Measurements from ENCODE around the gene DOK6.
"Not testable (repeated sequence)": the region's sequence is repeated elsewhere in the genome, so short reads cannot be mapped to it uniquely, and the experiment has no call there.

The DOK6 gene

DNA sequence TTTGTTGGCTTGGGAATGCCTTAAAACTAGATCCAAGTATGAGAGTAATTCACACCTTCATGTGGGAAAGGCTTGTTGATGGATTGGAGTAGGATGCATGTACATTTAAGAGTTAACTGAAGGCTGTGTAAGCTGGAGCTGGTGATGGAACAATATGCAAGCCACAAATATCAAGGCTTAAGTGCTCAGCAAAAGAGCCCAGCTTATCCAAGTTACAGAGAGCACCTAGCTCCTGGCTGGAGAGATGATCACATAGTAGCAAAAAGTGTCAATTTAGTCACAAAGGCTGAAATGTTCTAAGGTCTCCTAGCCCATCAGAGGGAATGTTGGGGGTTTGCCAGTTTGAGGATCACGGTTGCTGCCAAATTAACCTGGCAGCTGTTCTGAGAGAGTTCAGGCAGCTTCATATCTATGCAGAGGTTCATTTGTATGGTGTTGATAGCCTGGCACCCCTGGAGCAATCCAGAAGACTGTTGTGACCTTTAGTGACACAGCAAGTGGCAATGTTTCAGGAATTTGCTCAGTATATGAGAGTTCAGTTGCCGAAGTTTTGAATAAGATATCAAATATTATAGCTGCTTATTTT, 228.2 kb downstream of the DOK6 start:
- FAIRE-seq, result no peak

- FAIRE-seq, result no peak
These were observed 230.6 kb downstream of the DOK6 start for GRCh38 chr18:69631281-69631680.

- FAIRE-seq, result no peak
These were observed 234.8 kb downstream of the DOK6 start for GRCh38 chr18:69635482-69635881.

GRCh38 chr18:69636529-69637301, 236.0 kb downstream of the DOK6 start:
- no peak for FAIRE-seq

DNA sequence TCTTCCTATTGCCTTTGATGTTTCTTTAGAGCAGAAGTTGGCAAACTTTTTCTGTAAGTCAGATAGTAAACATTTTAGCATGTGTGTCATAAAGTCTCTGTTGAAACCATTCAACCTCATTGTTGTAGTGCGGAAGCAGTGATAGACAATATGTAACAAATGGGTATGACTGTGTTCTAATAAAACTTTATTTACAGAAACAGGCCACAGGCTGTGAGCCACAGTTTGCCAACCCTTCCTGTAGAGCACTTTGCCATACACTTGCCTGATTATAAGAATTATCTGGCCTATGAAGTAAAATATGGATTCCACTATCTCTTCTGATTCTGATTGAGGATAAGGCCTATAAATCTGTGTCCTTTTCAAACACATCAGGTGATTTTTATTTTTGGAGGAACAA, 237.4 kb downstream of the DOK6 start:
- no peak for FAIRE-seq

- FAIRE-seq, result no peak
These were observed 247.0 kb downstream of the DOK6 start for GRCh38 chr18:69647702-69648101.

GRCh38 chr18:69648486-69648885, 247.8 kb downstream of the DOK6 start:
- no peak for FAIRE-seq

DNA sequence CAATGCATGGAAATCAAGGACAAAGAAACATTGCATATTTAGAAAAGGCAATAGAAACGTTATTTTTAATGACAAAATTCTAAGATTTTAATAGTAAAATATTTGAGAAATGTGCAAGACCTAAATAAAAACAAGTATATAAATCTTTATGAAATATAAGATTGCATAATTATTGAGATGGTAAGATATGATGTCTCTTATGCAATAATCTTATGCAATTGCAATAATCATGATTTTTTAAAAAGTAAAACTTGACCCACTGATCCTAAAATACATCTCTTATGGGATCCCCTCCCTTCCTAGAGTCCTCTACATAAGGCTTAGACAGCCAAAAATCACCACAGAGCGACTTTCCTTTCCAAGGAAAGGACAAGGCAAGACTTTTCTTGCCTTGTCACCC, 249.0 kb downstream of the DOK6 start:
- FAIRE-seq, result no peak

DNA sequence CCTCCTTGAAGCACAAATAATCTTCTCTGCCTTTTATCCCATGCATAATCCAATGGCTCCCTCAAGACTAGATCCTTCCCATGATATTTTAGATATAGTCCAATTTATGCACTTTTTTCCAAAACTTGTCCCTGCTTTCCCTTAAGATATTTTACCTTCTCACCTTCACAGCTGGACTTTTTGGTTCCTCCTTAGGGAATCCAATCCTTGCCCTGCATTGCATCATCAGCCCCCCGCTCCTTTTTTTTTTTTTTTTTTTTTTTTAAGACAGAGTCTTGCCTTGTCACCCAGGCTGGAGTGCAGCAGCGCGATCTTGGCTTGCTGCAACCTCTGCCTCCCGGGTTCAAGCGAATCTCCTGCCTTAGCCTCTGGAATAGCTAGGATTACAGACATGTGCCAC, 250.6 kb downstream of the DOK6 start:
- FAIRE-seq, result no peak

DNA sequence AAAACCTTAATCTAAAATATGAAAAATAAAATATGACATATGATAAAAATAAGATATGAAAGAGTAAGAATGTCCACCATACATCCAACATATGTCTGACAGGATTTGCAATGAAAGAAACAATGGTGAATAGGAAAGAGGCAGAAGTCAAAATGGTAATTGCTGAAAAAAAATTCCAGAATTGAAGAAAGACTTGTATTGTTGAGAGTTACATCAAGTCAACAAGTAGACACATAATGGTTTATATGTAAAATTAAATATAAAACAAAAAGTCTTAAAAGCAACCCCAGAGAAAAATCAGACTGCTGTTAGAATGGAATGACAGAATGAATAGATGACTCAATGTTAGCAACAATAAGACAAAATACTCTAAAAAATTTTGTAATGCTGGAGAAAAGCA, 255.1 kb downstream of the DOK6 start:
- no peak for FAIRE-seq

- FAIRE-seq, result no peak
These were observed 257.4 kb downstream of the DOK6 start for GRCh38 chr18:69658103-69658502.

DNA sequence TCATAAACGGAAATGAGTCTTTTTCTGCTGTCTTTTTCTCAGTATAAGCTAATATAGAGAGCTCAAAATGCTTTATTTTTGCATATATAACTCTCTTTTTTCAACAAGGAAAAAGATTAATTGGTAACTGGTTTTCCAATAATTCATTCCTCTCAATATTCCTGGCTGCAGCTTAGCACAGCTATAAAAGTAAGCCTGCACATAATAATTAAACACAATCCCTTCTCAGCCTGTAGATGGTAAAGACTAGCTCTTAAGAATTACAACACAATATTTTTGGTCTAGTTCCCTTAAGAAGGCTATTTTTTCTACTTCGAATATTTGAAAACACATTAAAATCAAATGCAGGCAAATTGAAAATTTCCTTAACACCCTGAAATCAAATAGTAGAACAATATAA, 258.0 kb downstream of the DOK6 start:
- FAIRE-seq, result no peak

DNA sequence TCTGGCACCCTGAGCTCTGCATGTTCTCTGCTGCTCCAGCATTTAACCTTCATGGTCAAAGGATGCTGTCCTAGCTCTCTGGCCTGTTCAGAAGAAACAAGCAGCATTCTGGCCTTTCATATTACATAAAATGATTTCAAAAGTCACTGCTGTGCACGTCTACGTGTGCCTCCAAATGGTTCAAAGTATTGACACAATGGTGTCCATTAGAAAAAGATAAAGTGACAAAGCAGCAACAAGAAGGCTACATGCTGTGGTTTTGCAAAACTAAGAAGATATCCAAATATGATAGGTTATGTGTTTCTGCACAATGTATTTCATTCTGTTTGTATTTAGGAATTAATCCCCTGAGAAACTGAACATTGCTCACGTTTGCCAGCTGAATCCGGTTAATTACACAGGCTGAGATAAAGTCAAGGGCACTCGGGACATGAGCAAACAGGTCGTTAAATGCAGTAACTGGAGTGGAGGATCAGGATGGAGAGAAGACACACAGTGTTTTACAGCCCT, 258.5 kb downstream of the DOK6 start:
- no peak for FAIRE-seq

- FAIRE-seq, result not testable (repeated sequence)
These were observed 261.4 kb downstream of the DOK6 start for GRCh38 chr18:69662090-69662489.

GRCh38 chr18:69664399-69664798, 263.7 kb downstream of the DOK6 start:
- no peak for FAIRE-seq

GRCh38 chr18:69674292-69674877, 273.7 kb downstream of the DOK6 start:
- no peak for FAIRE-seq

DNA sequence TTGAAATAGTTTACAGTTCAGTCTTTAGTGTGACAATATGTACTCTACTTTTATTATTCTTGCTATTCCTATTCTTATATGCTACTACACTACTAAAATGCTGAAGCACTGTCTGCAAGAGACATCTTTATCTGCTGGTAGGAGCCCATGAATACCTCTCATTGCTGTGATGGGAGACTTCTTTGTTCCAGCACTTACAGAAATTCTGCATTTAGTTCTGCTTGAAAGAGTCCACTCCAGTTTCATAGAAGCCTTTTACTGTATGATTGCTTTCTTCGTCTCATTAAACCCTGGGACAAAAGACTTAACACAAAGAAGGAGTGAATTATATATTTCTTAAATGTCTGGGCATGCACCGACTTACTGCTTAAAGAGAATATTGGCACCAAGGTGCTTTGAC, 274.3 kb downstream of the DOK6 start:
- no peak for FAIRE-seq

GRCh38 chr18:69677595-69677994, 276.9 kb downstream of the DOK6 start:
- FAIRE-seq, result no peak

- no peak for FAIRE-seq
These were observed 279.4 kb downstream of the DOK6 start for GRCh38 chr18:69680123-69680522.

GRCh38 chr18:69683176-69683575, 282.5 kb downstream of the DOK6 start:
- FAIRE-seq, result no peak

DNA sequence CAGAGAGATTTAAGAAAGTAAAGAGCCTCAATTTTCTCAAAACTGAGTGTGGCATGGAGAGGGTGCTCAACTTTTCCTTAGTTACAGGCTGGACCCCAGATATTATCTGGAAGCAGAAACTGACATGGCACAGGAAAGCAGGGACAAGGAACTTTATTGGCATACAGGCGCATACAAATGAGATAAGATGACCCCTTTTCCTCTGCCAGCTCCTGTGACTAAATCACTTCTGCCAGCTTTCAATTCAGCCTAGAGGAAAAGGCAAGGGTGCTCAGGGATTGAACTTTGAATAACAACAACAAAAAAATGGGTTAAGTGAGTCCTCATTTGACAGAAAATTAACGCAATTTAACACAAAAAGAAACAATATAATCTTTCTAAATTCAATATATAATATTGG, 284.1 kb downstream of the DOK6 start:
- no peak for FAIRE-seq

GRCh38 chr18:69686861-69687260, 286.2 kb downstream of the DOK6 start:
- FAIRE-seq, result no peak

- no peak for FAIRE-seq
These were observed 288.6 kb downstream of the DOK6 start for GRCh38 chr18:69689121-69689759.
